Measurements from ENCODE around the gene MYL12A. TPM values are rescaled to one million over a fixed set of nuclear protein-coding genes. Genes with fewer than 3 reads are reported as not detected.

MYL12A gene
- total and polyA plus RNA-seq, 2 donors (not counting 3 experiments of a cell fraction or from before 2014, with no cell fraction given) = 597 to 796 TPM

DNA sequence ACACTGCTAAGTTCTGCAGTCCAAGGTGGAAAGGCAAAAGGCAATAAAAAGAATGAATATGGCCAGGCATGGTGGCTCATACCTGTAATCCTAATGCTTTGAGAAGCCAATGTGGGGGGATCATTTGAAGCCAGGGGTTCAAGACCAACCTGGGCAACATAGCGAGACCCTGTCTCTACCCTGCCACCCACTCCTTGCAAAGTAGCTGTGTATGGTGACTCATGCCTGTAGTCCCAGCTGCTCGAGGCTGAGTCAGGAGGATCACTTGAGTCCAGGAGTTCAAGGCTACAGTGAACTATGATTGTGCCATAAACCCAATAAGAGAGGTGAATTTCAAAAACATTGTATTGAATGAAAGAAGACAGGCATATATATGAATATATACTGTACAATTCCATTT is 16.8 kb downstream of the MYL12A start:
- H3K27ac ChIP-seq (ENCODE audit: insufficient read depth, low read depth, low read length) = no peak overlapping the region
- H4K20me1 ChIP-seq (replicated peaks; ENCODE audit: control insufficient read depth, extremely low read depth, insufficient read depth, low read length) = peaks cover 40% of the 10 kb centered on the region

DNA sequence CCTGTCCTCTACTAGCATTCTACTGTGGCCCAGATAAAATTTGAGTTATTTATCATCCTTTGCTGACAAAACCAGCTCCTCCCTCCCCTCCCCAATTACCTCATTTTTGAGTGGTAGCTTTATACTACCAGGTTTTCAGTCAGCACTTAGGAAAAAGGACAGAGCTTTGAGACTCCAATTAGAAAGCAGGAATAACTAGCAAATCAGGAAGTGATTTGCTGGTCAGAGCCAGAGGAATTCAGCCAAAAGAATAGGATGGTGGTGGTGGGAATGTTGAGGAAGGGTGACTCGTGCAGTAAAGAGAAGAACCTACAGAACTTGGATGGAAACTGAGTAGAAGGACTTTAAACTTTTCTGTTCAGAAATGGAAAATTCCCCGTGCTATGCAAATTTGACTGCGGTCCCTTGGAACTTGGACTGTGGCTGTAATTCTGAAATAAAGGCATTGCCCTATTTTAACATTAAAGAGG is 18.0 kb downstream of the MYL12A start:
- peak overlapping the region; percentile 46 for H3K27ac ChIP-seq (ENCODE audit: insufficient read depth, low read depth, low read length)
- ChIA-PET POLR2A (interaction anchor here (0.6 kb wide), 1 partner anchor 407 kb away, joined by 6 read pairs; no protein-coding TSS in a partner anchor), CTCF (interaction anchor here (1.1 to 1.4 kb wide), 4 partner anchors 12 to 401 kb away, joined by 3 to 6 read pairs (median 4); no protein-coding TSS in a partner anchor)
- H2AFZ ChIP-seq (ENCODE audit: low read depth, low read length) = no peak overlapping the region
- H3K4me3 ChIP-seq (replicated peaks in 1 of 3; ENCODE audit: insufficient read depth in 1 of 3, low read depth in 1 of 3, low read length in 3 of 3) = peak overlapping the region in 1 of 3 experiments; percentile 100
- H3K36me3 ChIP-seq (ENCODE audit: control insufficient read depth in 2 of 2, extremely low read depth in 1 of 2, insufficient read depth in 2 of 2, low read length in 2 of 2) = peaks cover 0 to 2% of the 10 kb centered on the region in 2 experiments
- H3K9me1 ChIP-seq (replicated peaks; ENCODE audit: control insufficient read depth, extremely low read depth, insufficient read depth, low read length) = peaks cover 3% of the 10 kb centered on the region
- intact Hi-C loops (cut with micrococcal nuclease) = no loop called here
- H3K4me2 ChIP-seq (ENCODE audit: insufficient read depth, low read length) = peak overlapping the region; percentile 97
- no peak for FAIRE-seq
- TF ChIP-seq, protein P1, sequence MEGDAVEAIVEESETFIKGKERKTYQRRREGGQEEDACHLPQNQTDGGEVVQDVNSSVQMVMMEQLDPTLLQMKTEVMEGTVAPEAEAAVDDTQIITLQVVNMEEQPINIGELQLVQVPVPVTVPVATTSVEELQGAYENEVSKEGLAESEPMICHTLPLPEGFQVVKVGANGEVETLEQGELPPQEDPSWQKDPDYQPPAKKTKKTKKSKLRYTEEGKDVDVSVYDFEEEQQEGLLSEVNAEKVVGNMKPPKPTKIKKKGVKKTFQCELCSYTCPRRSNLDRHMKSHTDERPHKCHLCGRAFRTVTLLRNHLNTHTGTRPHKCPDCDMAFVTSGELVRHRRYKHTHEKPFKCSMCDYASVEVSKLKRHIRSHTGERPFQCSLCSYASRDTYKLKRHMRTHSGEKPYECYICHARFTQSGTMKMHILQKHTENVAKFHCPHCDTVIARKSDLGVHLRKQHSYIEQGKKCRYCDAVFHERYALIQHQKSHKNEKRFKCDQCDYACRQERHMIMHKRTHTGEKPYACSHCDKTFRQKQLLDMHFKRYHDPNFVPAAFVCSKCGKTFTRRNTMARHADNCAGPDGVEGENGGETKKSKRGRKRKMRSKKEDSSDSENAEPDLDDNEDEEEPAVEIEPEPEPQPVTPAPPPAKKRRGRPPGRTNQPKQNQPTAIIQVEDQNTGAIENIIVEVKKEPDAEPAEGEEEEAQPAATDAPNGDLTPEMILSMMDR (IDR thresholded peaks at IDR 0.05; ENCODE audit: extremely low read depth in 1 of 2, insufficient read depth in 1 of 2, low read depth in 1 of 2, low read length in 2 of 2) = no peak
- TF ChIP-seq POLR2A (IDR thresholded peaks at IDR 0.05; ENCODE audit: low read depth, low read length) = no peak
- TF ChIP-seq EZH2 (IDR thresholded peaks at IDR 0.05; ENCODE audit: borderline replicate concordance, low read depth, low read length, severe bottlenecking) = no peak
- TF ChIP-seq POLR2AphosphoS5 (IDR thresholded peaks at IDR 0.05; ENCODE audit: insufficient read depth, low read depth, low read length) = no peak
- no peak for TF ChIP-seq MYC (IDR thresholded peaks at IDR 0.05; ENCODE audit: low read depth, low read length)
- TF ChIP-seq, protein P2, sequence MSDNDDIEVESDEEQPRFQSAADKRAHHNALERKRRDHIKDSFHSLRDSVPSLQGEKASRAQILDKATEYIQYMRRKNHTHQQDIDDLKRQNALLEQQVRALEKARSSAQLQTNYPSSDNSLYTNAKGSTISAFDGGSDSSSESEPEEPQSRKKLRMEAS (IDR thresholded peaks at IDR 0.05; ENCODE audit: insufficient read depth, insufficient read length) = no peak
- no peak for TF ChIP-seq FOS (IDR thresholded peaks at IDR 0.05; ENCODE audit: borderline replicate concordance, insufficient read depth, low read length)
- TF ChIP-seq GATA2 (IDR thresholded peaks at IDR 0.05; ENCODE audit: insufficient read depth, insufficient read length, low read depth, low read length) = no peak
- TF ChIP-seq JUN (IDR thresholded peaks at IDR 0.05; ENCODE audit: borderline replicate concordance, insufficient read depth, insufficient read length, low read depth) = no peak
- H3K79me2 ChIP-seq (ENCODE audit: control insufficient read depth, insufficient read depth, low read length) = peaks cover 86% of the 10 kb centered on the region
- H3K4me1 ChIP-seq (ENCODE audit: control insufficient read depth, extremely low read depth, insufficient read depth, low read length) = peaks cover 63% of the 10 kb centered on the region
- no peaks in the 10 kb centered on the region for H3K9me3 ChIP-seq (replicated peaks; ENCODE audit: control insufficient read depth, insufficient read depth, low read length)
- no peaks in the 10 kb centered on the region for H3K27me3 ChIP-seq (ENCODE audit: control insufficient read depth in 2 of 2, insufficient read depth in 2 of 2, low read length in 2 of 2)
- dilution Hi-C loops (cut with MboI; ENCODE audit: extremely low pct_ligation_motif_present, low sequenced_read_pairs) = loop anchor here (25.0 kb wide), 1 partner anchor 197 kb away; the partner anchor contains the start of gene TGIF1
- peak overlapping the region; percentile 8 for H3K9ac ChIP-seq (replicated peaks; ENCODE audit: extremely low read depth, insufficient read depth, low read length)
- peaks cover 48% of the 10 kb centered on the region for H4K20me1 ChIP-seq (replicated peaks; ENCODE audit: control insufficient read depth, extremely low read depth, insufficient read depth, low read length)
- no TSS peak for BruUV-seq (replicated peaks)
- peak; percentile 64 for DNase-seq (ENCODE audit: low read depth, low spot score)

More for the DNA sequence above, 16.8 kb downstream of the MYL12A start:
- Histone ChIP-seq H2AFZ (ENCODE audit: low read depth, low read length) (no peak overlapping the region), H3K4me3 (replicated peaks in 1 of 3; ENCODE audit: insufficient read depth in 1 of 3, low read depth in 1 of 3, low read length in 3 of 3) (peak overlapping the region in 2 of 3 experiments; percentile 93 to 100), H3K27me3 (ENCODE audit: control insufficient read depth in 2 of 2, insufficient read depth in 2 of 2, low read length in 2 of 2) (no peaks in the 10 kb centered on the region), H3K9me3 (replicated peaks; ENCODE audit: control insufficient read depth, insufficient read depth, low read length) (no peaks in the 10 kb centered on the region), H3K79me2 (ENCODE audit: control insufficient read depth, insufficient read depth, low read length) (peaks cover 76% of the 10 kb centered on the region), H3K4me1 (ENCODE audit: control insufficient read depth, extremely low read depth, insufficient read depth, low read length) (peaks cover 59% of the 10 kb centered on the region), H3K4me2 (ENCODE audit: insufficient read depth, low read length) (peak overlapping the region; percentile 97), H3K36me3 (ENCODE audit: control insufficient read depth in 2 of 2, extremely low read depth in 1 of 2, insufficient read depth in 2 of 2, low read length in 2 of 2) (peaks cover 0 to 2% of the 10 kb centered on the region in 2 experiments), H3K9ac (replicated peaks; ENCODE audit: extremely low read depth, insufficient read depth, low read length) (no peak overlapping the region), H3K9me1 (replicated peaks; ENCODE audit: control insufficient read depth, extremely low read depth, insufficient read depth, low read length) (peaks cover 3% of the 10 kb centered on the region)
- TF ChIP-seq POLR2AphosphoS5 (IDR thresholded peaks at IDR 0.05; ENCODE audit: insufficient read depth, low read depth, low read length) (peak; percentile 13), GATA2 (IDR thresholded peaks at IDR 0.05; ENCODE audit: insufficient read depth, insufficient read length, low read depth, low read length) (no peak), FOS (IDR thresholded peaks at IDR 0.05; ENCODE audit: borderline replicate concordance, insufficient read depth, low read length) (peak; percentile 66)
- CTCF ChIA-PET = interaction anchor here (1.0 to 1.7 kb wide), 6 partner anchors 13 to 605 kb away, joined by 4 to 8 read pairs (median 4); no protein-coding TSS in a partner anchor
- no TSS peak for BruUV-seq (replicated peaks)
- intact Hi-C loops (cut with micrococcal nuclease) (loop anchor here (5.0 kb wide), 4 partner anchors 188 to 528 kb away; partner anchors contain the start of genes LPIN2 and TGIF1), dilution Hi-C loops (cut with MboI; ENCODE audit: extremely low pct_ligation_motif_present, low sequenced_read_pairs) (loop anchor here (25.0 kb wide), 1 partner anchor 198 kb away; the partner anchor contains the start of gene TGIF1)
- no peak for FAIRE-seq
- POLR2A ChIA-PET = interaction anchor here (1.0 to 2.0 kb wide), 4 partner anchors 13 to 17 kb away, joined by 3 to 17 read pairs (median 7); partner anchors contain the start of gene MYL12A
- DNase-seq (ENCODE audit: low read depth, low spot score) = no peak
